Measurements from ENCODE around the gene PDSS2.

- TF ChIP-seq CTCF (IDR thresholded peaks at IDR 0.05) = no peak
- TF ChIP-seq POLR2AphosphoS5 (IDR thresholded peaks at IDR 0.05) = no peak
- TF ChIP-seq POLR2A (IDR thresholded peaks at IDR 0.05) = no peak
Observed at GRCh38 chr6:107423474-107423990, 35.8 kb downstream of the PDSS2 start.

Data from gastroesophageal sphincter (tissue), 3 donors.